AG20443 (cell line): Measurements from ENCODE around the gene AARS1.
"Not testable (repeated sequence)": the region's sequence is repeated elsewhere in the genome, so short reads cannot be mapped to it uniquely, and the experiment has no call there.

Experiments used
- DNase-seq: peaks from one replicate; pipeline ENCODE4 v3.0.0; 2012; ENCODE audit warnings: low spot score, mixed read lengths

Gene AARS1

DNA sequence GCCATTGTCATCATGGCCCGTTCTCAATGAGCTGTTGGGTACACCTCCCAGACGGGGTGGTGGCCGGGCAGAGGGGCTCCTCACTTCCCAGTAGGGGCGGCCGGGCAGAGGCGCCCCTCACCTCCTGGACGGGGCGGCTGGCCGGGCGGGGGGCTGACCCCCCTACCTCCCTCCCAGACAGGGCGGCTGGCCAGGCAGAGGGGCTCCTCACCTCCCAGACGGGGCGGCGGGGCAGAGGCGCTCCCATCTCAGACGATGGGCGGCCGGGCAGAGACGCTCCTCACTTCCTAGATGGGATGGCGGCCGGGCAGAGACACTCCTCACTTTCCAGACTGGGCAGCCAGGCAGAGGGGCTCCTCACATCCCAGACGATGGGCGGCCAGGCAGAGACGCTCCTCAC, 64.7 kb downstream of the AARS1 start:
- DNase-seq: not testable (repeated sequence)

DNA sequence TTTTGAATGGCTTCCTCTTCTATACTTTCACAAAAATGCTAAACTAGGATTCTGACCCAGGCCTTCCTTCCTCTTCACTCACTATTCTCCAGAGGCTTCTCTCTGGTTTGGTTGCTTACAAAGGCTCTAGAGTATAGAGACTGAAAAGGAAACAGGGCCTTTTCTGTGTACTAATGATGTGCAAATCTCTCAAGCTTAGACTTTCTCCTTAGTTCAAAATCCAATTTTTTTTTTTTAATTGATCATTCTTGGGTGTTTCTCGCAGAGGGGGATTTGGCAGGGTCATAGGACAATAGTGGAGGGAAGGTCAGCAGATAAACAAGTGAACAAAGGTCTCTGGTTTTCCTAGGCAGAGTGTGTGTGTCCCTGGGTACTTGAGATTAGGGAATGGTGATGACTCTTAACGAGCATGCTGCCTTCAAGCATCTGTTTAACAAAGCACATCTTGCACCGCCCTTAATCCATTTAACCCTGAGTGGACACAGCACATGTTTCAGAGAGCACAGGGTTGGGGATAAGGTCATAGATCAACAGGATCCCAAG, 65.3 kb downstream of the AARS1 start:
- DNase-seq: not testable (repeated sequence)

DNA sequence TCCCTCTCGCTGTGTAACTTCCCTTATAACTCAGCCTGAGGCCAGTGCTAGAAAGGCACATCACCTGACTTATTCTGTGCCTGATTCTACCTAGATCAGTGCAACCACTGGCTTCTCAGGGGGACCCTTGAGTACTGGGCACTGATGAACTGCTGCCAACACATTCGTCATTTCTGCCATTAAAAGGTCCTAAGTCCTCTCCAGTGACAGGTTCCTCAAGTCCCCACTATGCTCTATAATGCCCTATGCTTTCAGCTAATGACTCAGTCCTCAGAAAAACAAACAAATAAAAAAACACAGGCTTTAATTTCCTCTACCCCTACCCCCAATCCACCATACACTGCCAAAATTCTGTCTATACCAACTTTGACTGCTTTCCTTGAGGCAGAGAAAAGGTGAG, 66.1 kb downstream of the AARS1 start:
- not testable (repeated sequence) for DNase-seq

GRCh38 chr16:70222574-70222973, 66.7 kb downstream of the AARS1 start:
- DNase-seq: not testable (repeated sequence)

GRCh38 chr16:70218586-70218985, 70.7 kb downstream of the AARS1 start:
- not testable (repeated sequence) for DNase-seq

DNA sequence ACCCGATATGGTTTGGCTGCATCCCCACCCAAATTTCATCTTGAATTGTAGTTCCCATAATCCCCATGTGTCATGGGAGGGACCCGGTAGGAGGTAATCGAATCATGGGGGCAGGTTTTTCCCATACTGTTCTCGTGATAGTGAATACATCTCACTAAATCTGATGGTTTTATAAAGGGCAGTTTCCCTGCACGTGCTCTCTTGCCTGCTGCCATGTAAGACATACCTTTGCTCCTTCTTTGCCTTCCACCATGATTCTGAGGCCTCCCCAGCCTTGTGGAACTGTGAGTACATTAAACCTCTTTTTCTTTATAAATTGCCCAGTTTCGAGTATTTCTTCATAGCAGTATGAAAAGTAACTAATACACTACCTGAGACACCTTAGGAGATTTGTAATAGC, 82.9 kb downstream of the AARS1 start:
- not testable (repeated sequence) for DNase-seq

GRCh38 chr16:70204668-70205405, 84.5 kb downstream of the AARS1 start:
- DNase-seq: not testable (repeated sequence)

- DNase-seq: not testable (repeated sequence)
These were observed 85.3 kb downstream of the AARS1 start for GRCh38 chr16:70204010-70204409.

DNA sequence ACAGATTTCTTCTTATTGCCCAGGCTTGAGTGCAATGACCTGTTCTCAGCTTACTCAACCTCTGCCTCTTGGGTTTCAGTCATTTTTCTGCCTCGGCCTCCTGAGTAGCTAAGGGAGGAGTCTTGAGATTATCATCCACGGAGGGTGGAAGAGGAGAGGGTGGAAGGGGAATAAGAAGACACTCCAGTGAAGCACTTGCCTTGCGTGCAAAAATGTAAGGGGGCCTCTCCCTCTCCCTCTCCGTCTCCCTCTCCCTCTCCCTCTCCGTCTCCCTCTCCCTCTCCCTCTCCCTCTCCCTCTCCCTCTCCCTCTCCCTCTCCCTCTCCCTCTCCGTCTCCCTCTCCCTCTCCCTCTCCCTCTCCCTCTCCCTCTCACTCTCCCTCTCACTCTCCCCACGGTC, 85.8 kb downstream of the AARS1 start:
- not testable (repeated sequence) for DNase-seq
